Prostate gland (tissue), 2 donors: ENCODE data around the gene GABPA. TPM values are rescaled to one million over a fixed set of nuclear protein-coding genes. Genes with fewer than 3 reads are reported as not detected.
"Not testable (repeated sequence)": the region's sequence is repeated elsewhere in the genome, so short reads cannot be mapped to it uniquely, and the experiment has no call there.

Experiments used
- DNase-seq: peaks from one replicate; pipeline ENCODE4 v3.0.0-alpha.2; 2019; ENCODE audit warnings: low spot score
- H3K27ac ChIP-seq, 2 donors: fragments of 200-600 bp; sonication (generic); 2 replicates each; pipeline ENCODE4 v1.5.1; 2017 to 2019
- H3K27me3 ChIP-seq: fragments of 200-600 bp; sonication (generic); replicated peaks from 2 replicates; pipeline ENCODE4 v1.5.1; 2019; ENCODE audit not compliant: insufficient read depth
- H3K36me3 ChIP-seq, 2 donors: fragments of 200-600 bp; sonication (generic); 1 replicate in 1 of 2; 2 replicates in 1 of 2; pipeline versions ENCODE4 v1.5.1 to v1.8.1; 2017 to 2019
- H3K4me1 ChIP-seq: fragments of 200-600 bp; sonication (generic); replicated peaks from 2 replicates; pipeline ENCODE4 v1.5.1; 2019
- H3K4me3 ChIP-seq, 2 donors: fragments of 200-600 bp; sonication (generic); 2 replicates each; pipeline ENCODE4 v1.5.1; 2017 to 2019
- H3K9me3 ChIP-seq: fragments of 200-600 bp; sonication (generic); 2 replicates; pipeline ENCODE4 v1.5.1; 2017
- CTCF ChIP-seq, 4 experiments: fragments of 200-600 bp in 2 of 4; fragments of 450-650 bp in 2 of 4; sonication (generic) in 2 of 4; IDR thresholded peaks; 1 replicate in 3 of 4; 2 replicates in 1 of 4; pipeline ENCODE4 v1.5.1; 2016 to 2019; ENCODE audit warnings: antibody characterized with exemption in 4 of 4, mild to moderate bottlenecking in 2 of 4, moderate library complexity in 2 of 4
- POLR2A ChIP-seq: fragments of 450-650 bp; IDR thresholded peaks from one replicate; pipeline ENCODE4 v1.6.1; 2016; ENCODE audit warnings: antibody characterized with exemption, mild to moderate bottlenecking
- POLR2AphosphoS5 ChIP-seq: sonication (generic); formaldehyde crosslinking; IDR thresholded peaks from one replicate; pipeline ENCODE4 v1.6.1; 2017; ENCODE audit warnings: antibody characterized with exemption
- WGBS: methylation state at CpG from one replicate; pipeline ENCODE4 v1.1.5; 2018; 5-methylcytosine and 5-hydroxymethylcytosine counted together
- intact Hi-C: fragments of 100-400 bp; cut with DNase I; formaldehyde crosslinking; loops from one replicate; pipeline ENCODE4 v1.14.2; 2022
- total RNA-seq, 2 donors: library from RNA; depleted of rRNA; stranded (reverse); fragments of >200 nt; gene quantifications; one replicate each; pipeline ENCODE4 v1.1.0, GENCODE V29; 2016

The GABPA gene
- total RNA-seq, 2 donors from 2014 or later: 18.9 to 19.9 TPM

DNA sequence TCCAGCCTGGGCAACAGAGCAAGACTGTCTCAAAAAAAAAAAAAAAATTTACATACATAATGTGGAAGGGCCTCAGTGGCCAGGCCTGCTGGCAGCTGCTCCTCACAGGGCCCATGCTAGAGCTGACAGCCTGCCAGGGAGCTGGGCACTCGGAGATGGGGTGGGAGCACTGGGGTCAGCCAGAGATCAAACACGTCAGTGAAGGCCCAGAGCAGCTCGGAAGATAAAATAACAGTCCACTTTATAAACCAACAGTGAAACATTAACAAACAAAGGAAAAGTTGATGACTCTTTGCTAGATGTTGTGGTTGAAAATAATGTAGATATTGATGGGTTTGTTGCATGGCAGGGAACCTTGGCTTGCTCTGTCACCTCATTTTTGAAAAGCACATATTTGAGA is 42.8 kb upstream of the GABPA start:
- intact Hi-C loops: no loop called here
- no peaks in the 10 kb centered on the region for H3K4me1 ChIP-seq
- no peaks in the 10 kb centered on the region for H3K36me3 ChIP-seq
- DNase-seq: no peak
- no peaks in the 10 kb centered on the region for H3K9me3 ChIP-seq
- 89% methylated on average over 3 of the region's 3 CpGs for WGBS
- TF ChIP-seq POLR2A (no peak), POLR2AphosphoS5 (no peak)
- H3K27ac ChIP-seq: no peak overlapping the region
- H3K4me3 ChIP-seq: no peak overlapping the region
- no peaks in the 10 kb centered on the region for H3K27me3 ChIP-seq

DNA sequence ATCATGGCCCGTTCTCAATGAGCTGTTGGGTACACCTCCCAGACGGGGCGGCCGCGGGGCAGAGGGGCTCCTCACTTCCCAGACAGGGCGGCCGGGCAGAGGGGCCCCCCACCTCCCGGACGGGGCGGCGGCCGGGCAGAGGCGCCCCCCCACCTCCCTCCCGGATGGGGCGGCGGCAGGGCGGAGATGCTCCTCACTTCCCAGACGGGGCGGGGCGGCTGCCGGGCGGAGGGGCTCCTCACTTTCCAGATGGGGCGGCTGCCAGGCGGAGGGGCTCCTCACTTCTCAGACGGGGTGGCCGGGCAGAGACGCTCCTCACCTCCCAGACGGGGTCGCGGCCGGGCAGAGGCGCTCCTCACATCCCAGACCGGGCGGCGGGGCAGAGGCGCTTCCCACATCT is 39.3 kb upstream of the GABPA start:
- H3K9me3 ChIP-seq, H3K4me1 ChIP-seq, H3K27ac ChIP-seq, H3K4me3 ChIP-seq, H3K27me3 ChIP-seq, H3K36me3 ChIP-seq, intact Hi-C loops, DNase-seq: not testable (repeated sequence)
- WGBS: 91% methylated on average over 29 of the region's 36 CpGs

- Histone ChIP-seq H3K4me3 (no peak overlapping the region), H3K27ac (no peak overlapping the region), H3K4me1 (no peaks in the 10 kb centered on the region), H3K27me3 (no peaks in the 10 kb centered on the region), H3K9me3 (no peaks in the 10 kb centered on the region), H3K36me3 (no peaks in the 10 kb centered on the region)
- intact Hi-C loops: no loop called here
- DNase-seq: no peak
- TF ChIP-seq POLR2AphosphoS5 (no peak), CTCF (IDR thresholded peaks at IDR 0.05) (no peak), POLR2A (no peak)
- 84% methylated on average over 1 of the region's 1 CpG for WGBS
Measured at GRCh38 chr21:25700741-25701140, 34.0 kb upstream of the GABPA start.

GRCh38 chr21:25701529-25701928 is 33.2 kb upstream of the GABPA start:
- H3K27ac ChIP-seq: no peak overlapping the region
- H3K9me3 ChIP-seq: no peaks in the 10 kb centered on the region
- intact Hi-C loops: no loop called here
- TF ChIP-seq POLR2AphosphoS5: no peak
- no peak for TF ChIP-seq CTCF (IDR thresholded peaks at IDR 0.05)
- TF ChIP-seq POLR2A: no peak
- no peak overlapping the region for H3K4me3 ChIP-seq
- H3K36me3 ChIP-seq: no peaks in the 10 kb centered on the region
- H3K27me3 ChIP-seq: no peaks in the 10 kb centered on the region
- WGBS: 59% methylated on average over 4 of the region's 4 CpGs
- no peaks in the 10 kb centered on the region for H3K4me1 ChIP-seq
- DNase-seq: no peak

DNA sequence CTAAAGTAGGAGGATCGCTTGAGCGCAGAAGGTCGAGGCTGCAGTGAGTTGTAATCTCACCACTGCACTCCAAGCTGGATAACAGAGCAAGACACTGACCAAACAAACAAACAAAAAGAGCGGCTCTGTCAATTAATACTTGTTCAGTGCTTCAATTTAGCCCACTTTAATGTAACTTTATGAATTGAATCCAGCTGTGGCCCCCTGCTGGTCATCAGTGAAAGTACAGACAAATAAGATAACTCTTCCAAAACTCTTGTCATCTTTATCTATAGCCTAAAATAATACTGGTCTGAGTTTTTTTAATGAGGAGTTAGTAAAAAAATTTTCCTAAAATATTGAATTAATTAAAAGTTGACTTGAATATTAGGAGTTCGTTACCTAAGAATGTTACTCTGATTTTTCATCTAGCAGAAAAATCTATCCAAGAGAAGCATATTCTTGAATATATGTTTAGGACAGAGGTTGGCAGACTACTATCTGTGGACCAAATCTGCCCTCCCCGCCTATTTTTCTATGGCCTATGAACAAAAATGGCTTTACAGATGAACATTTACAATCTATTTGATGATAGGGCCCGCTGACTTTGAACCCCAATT is 26.2 kb upstream of the GABPA start:
- 58% methylated on average over 7 of the region's 7 CpGs for WGBS
- Histone ChIP-seq H3K4me1 (no peaks in the 10 kb centered on the region), H3K27ac (no peak overlapping the region), H3K36me3 (no peaks in the 10 kb centered on the region), H3K9me3 (no peaks in the 10 kb centered on the region), H3K27me3 (no peaks in the 10 kb centered on the region), H3K4me3 (no peak overlapping the region)
- DNase-seq: peak; percentile 36
- intact Hi-C loops: loop anchor here (1.0 kb wide), 1 partner anchor 100 kb away; no protein-coding TSS in a partner anchor
- TF ChIP-seq POLR2A (no peak), CTCF (IDR thresholded peaks at IDR 0.05) (peak; percentile 69 to 86 (median 78))

- intact Hi-C loops: no loop called here
- Histone ChIP-seq H3K36me3 (no peaks in the 10 kb centered on the region), H3K9me3 (no peaks in the 10 kb centered on the region), H3K27ac (no peak overlapping the region), H3K27me3 (no peaks in the 10 kb centered on the region), H3K4me3 (no peak overlapping the region), H3K4me1 (no peaks in the 10 kb centered on the region)
- 83% methylated on average over 5 of the region's 5 CpGs for WGBS
- TF ChIP-seq POLR2AphosphoS5 (no peak), POLR2A (no peak), CTCF (IDR thresholded peaks at IDR 0.05) (no peak)
- no peak for DNase-seq
Measured at GRCh38 chr21:25709684-25710265, 25.0 kb upstream of the GABPA start.
